CD4-positive, alpha-beta T cell (primary cell): ENCODE measurements around the gene FYN. TPM values are rescaled to one million over a fixed set of nuclear protein-coding genes. Genes with fewer than 3 reads are reported as not detected.

Experiments used
- ATAC-seq: fragments of 200-7000 bp; cut with Tn5 transposase; one replicate; pipeline ENCODE4 v1.10.0; 2022; ENCODE audit warnings: mild to moderate bottlenecking; ENCODE audit not compliant: poor library complexity
- CTCF ChIA-PET: fragments of 350-600 bp; sonication (Branson Sonifier 250); formaldehyde crosslinking; loops from one replicate; lab custom pipeline; 2021; ENCODE audit warnings: antibody characterized with exemption, inconsistent platforms; lab: Charles Lee
- POLR2A ChIA-PET: fragments of 350-600 bp; sonication (Branson Sonifier 250); formaldehyde crosslinking; loops from one replicate; lab custom pipeline; 2021; ENCODE audit warnings: antibody characterized with exemption, inconsistent platforms; lab: Charles Lee
- DNase-seq, 14 experiments: peaks; one replicate each; pipeline ENCODE4 v3.0.0-alpha.2; 2013 to 2020; ENCODE audit warnings: mixed read lengths in 2 of 14
- H3K27ac ChIP-seq, 2 donors: one replicate each; pipeline versions ENCODE4 v1.5.1 to v1.7.0; 2013; ENCODE audit warnings: low read length in 2 of 2, low read depth in 1 of 2, mild to moderate bottlenecking in 1 of 2
- H3K27me3 ChIP-seq, 2 experiments: 1 replicate in 1 of 2; 2 replicates in 1 of 2; pipeline versions ENCODE4 v1.6.1 to v1.7.0; 2013; ENCODE audit warnings: low read length in 2 of 2, control low read depth in 1 of 2, mild to moderate bottlenecking in 1 of 2, moderate library complexity in 1 of 2; ENCODE audit not compliant: insufficient read depth in 2 of 2, control insufficient read depth in 1 of 2
- H3K36me3 ChIP-seq: one replicate; pipeline ENCODE4 v1.6.1; 2013; ENCODE audit warnings: low read length, control low read depth; ENCODE audit not compliant: insufficient read depth
- H3K4me1 ChIP-seq: one replicate; pipeline ENCODE4 v1.6.1; 2013; ENCODE audit warnings: low read length, control low read depth; ENCODE audit not compliant: insufficient read depth
- H3K4me3 ChIP-seq: one replicate; pipeline ENCODE4 v1.5.1; 2013; ENCODE audit warnings: mild to moderate bottlenecking, low read length, moderate library complexity
- H3K9me3 ChIP-seq, 2 experiments: 1 replicate in 1 of 2; 2 replicates in 1 of 2; pipeline versions ENCODE4 v1.6.1 to v1.7.0; 2013; ENCODE audit warnings: low read length in 2 of 2, mild to moderate bottlenecking in 2 of 2, control low read depth in 1 of 2, moderate library complexity in 1 of 2; ENCODE audit not compliant: control insufficient read depth in 1 of 2, insufficient read depth in 1 of 2
- H3K27ac Mint-ChIP-seq: one replicate; pipeline ENCODE4 v1.8.0; 2020; ENCODE audit warnings: mixed read lengths
- H3K27me3 Mint-ChIP-seq: one replicate; pipeline ENCODE4 v1.8.0; 2021; ENCODE audit warnings: mixed read lengths
- H3K36me3 Mint-ChIP-seq: one replicate; pipeline ENCODE4 v1.8.0; 2021; ENCODE audit warnings: low read depth, mixed read lengths
- H3K4me1 Mint-ChIP-seq: one replicate; pipeline ENCODE4 v1.8.0; 2021; ENCODE audit warnings: low read depth, mixed read lengths
- H3K4me3 Mint-ChIP-seq: one replicate; pipeline ENCODE4 v1.8.0; 2020; ENCODE audit warnings: mild to moderate bottlenecking, mixed read lengths
- H3K9me3 Mint-ChIP-seq: one replicate; pipeline ENCODE4 v1.8.0; 2020; ENCODE audit warnings: mixed read lengths
- intact Hi-C, 2 experiments: fragments of 100-400 bp; cut with DNase I in 1 of 2; cut with micrococcal nuclease in 1 of 2; formaldehyde crosslinking; loops; one replicate each; pipeline versions ENCODE4 v1.15.1 to v1.9.0; 2023 to 2025; cut with DNase I, micrococcal nuclease
- total RNA-seq, 174 experiments: library from RNA in 2 of 174; stranded (reverse) in 2 of 174; gene quantifications; one replicate each; pipeline ENCODE4 v1.2.3 and lab custom pipeline; 2021 to 2026
- TF ChIP-seq, protein P1 (sequence below): fragments of 200-600 bp; IDR thresholded peaks from one replicate; pipeline ENCODE4 v1.8.0; 2022; ENCODE audit warnings: antibody characterized with exemption, mild to moderate bottlenecking

The FYN gene
- total RNA-seq, 2 experiments from 2014 or later, result 419 TPM

- no peak overlapping the region for H3K4me3 ChIP-seq
- peaks cover 8% of the 10 kb centered on the region for H3K4me1 ChIP-seq
- H3K4me3 Mint-ChIP-seq, result no peak overlapping the region
- TF ChIP-seq, protein P1, sequence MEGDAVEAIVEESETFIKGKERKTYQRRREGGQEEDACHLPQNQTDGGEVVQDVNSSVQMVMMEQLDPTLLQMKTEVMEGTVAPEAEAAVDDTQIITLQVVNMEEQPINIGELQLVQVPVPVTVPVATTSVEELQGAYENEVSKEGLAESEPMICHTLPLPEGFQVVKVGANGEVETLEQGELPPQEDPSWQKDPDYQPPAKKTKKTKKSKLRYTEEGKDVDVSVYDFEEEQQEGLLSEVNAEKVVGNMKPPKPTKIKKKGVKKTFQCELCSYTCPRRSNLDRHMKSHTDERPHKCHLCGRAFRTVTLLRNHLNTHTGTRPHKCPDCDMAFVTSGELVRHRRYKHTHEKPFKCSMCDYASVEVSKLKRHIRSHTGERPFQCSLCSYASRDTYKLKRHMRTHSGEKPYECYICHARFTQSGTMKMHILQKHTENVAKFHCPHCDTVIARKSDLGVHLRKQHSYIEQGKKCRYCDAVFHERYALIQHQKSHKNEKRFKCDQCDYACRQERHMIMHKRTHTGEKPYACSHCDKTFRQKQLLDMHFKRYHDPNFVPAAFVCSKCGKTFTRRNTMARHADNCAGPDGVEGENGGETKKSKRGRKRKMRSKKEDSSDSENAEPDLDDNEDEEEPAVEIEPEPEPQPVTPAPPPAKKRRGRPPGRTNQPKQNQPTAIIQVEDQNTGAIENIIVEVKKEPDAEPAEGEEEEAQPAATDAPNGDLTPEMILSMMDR, result no peak
- peaks cover 5% of the 10 kb centered on the region for H3K36me3 Mint-ChIP-seq
- H3K36me3 ChIP-seq, result no peaks in the 10 kb centered on the region
- H3K27me3 ChIP-seq, result no peaks in the 10 kb centered on the region
- intact Hi-C loops, result no loop called here
- no peak overlapping the region for H3K27ac Mint-ChIP-seq
- no peak for ATAC-seq
- H3K27ac ChIP-seq, result no peak overlapping the region
- H3K9me3 Mint-ChIP-seq, result peaks cover 4% of the 10 kb centered on the region
- CTCF ChIA-PET, result no interaction called here
- no peak for DNase-seq
- no peaks in the 10 kb centered on the region for H3K27me3 Mint-ChIP-seq
- POLR2A ChIA-PET, result no interaction called here
- H3K9me3 ChIP-seq, result no peaks in the 10 kb centered on the region
- H3K4me1 Mint-ChIP-seq, result peaks cover 10% of the 10 kb centered on the region
Observed at GRCh38 chr6:111610548-111611172, 262.6 kb downstream of the FYN start.

Other genes starting within 250 kb of the FYN start
- gene CCN6, start 180.7 kb upstream of the FYN start, total RNA-seq, result not detected
- gene TUBE1, start 214.0 kb upstream of the FYN start, total RNA-seq, result 10 to 100 TPM; 28.2 to 30.8 TPM
- gene FAM229B, start 214.1 kb upstream of the FYN start, total RNA-seq, result 1 to 10 TPM; 3.6 to 4.4 TPM